Stimulated activated CD4-positive, alpha-beta T cell treated with anti-CD3 and anti-CD28 coated beads, Interleukin-12 subunit alpha, Interleukin-12 subunit beta, amount 100 ng/mL, for 24 hours (primary cell): ENCODE measurements around the gene SLC35D1.
"Not testable (repeated sequence)": the region's sequence is repeated elsewhere in the genome, so short reads cannot be mapped to it uniquely, and the experiment has no call there.

Experiments used
- DNase-seq, 2 experiments: peaks; one replicate each; pipeline ENCODE4 v3.0.0-alpha.2; 2020; ENCODE audit warnings: low read depth in 2 of 2

Gene SLC35D1

GRCh38 chr1:66985835-66986234 lies 68.1 kb downstream of the SLC35D1 start:
- no peak for DNase-seq

- DNase-seq, result no peak
Measured at GRCh38 chr1:66984491-66984890, 69.5 kb downstream of the SLC35D1 start.

GRCh38 chr1:66982561-66983260 lies 71.2 kb downstream of the SLC35D1 start:
- DNase-seq, result no peak

- peak in 1 of 2 experiments; percentile 15 for DNase-seq
Measured at GRCh38 chr1:66981679-66982078, 72.3 kb downstream of the SLC35D1 start.

- no peak for DNase-seq
Measured at GRCh38 chr1:66980745-66981367, 73.1 kb downstream of the SLC35D1 start.

GRCh38 chr1:66979621-66980020 lies 74.3 kb downstream of the SLC35D1 start:
- DNase-seq, result not testable (repeated sequence)

GRCh38 chr1:66978201-66978600 lies 75.7 kb downstream of the SLC35D1 start:
- no peak for DNase-seq

- no peak for DNase-seq
Measured at GRCh38 chr1:66968574-66968973, 85.4 kb downstream of the SLC35D1 start.

- DNase-seq, result not testable (repeated sequence)
Measured at GRCh38 chr1:66966188-66966873, 87.6 kb downstream of the SLC35D1 start.

- no peak for DNase-seq
Measured at GRCh38 chr1:66957938-66958337, 96.0 kb downstream of the SLC35D1 start.

- no peak for DNase-seq
Measured at GRCh38 chr1:66954208-66954607, 99.7 kb downstream of the SLC35D1 start.

- DNase-seq, result no peak
Measured at GRCh38 chr1:66951513-66951912, 102.4 kb downstream of the SLC35D1 start.
